Hepatocyte (in vitro differentiated cells): Measurements from ENCODE around the gene SLC7A10. TPM values are rescaled to one million over a fixed set of nuclear protein-coding genes. Genes with fewer than 3 reads are reported as not detected.

Source experiments
- DNase-seq: peaks from one replicate; pipeline ENCODE4 v3.0.0-alpha.2; 2016; ENCODE audit warnings: low spot score
- H2AFZ ChIP-seq: fragments of 200-600 bp; sonication (generic); 2 replicates; pipeline ENCODE4 v1.6.0; 2016; ENCODE audit warnings: antibody characterized with exemption, mild to moderate bottlenecking
- H3K27ac ChIP-seq: fragments of 200-600 bp; sonication (generic); 2 replicates; pipeline ENCODE4 v1.5.1; 2016; ENCODE audit warnings: mild to moderate bottlenecking
- H3K27me3 ChIP-seq: fragments of 200-600 bp; sonication (generic); 2 replicates; pipeline ENCODE4 v1.6.1; 2016
- H3K36me3 ChIP-seq: fragments of 200-600 bp; sonication (generic); replicated peaks from 2 replicates; pipeline ENCODE4 v1.5.1; 2016; ENCODE audit warnings: low read depth; ENCODE audit not compliant: insufficient read depth
- H3K4me1 ChIP-seq: fragments of 200-600 bp; sonication (generic); 2 replicates; pipeline ENCODE4 v1.5.1; 2016; ENCODE audit warnings: mild to moderate bottlenecking, moderate library complexity; ENCODE audit not compliant: insufficient read depth
- H3K4me2 ChIP-seq: fragments of 200-600 bp; sonication (generic); 2 replicates; pipeline ENCODE4 v1.6.0; 2016
- H3K4me3 ChIP-seq: fragments of 200-600 bp; sonication (generic); 2 replicates; pipeline ENCODE4 v1.5.1; 2016; ENCODE audit warnings: mild to moderate bottlenecking
- H3K79me2 ChIP-seq: fragments of 200-600 bp; sonication (generic); 2 replicates; pipeline ENCODE4 v1.6.0; 2017; ENCODE audit warnings: mild to moderate bottlenecking
- H3K9me2 ChIP-seq: fragments of 200-600 bp; sonication (generic); replicated peaks from 2 replicates; pipeline ENCODE4 v1.6.0; 2017; ENCODE audit warnings: mild to moderate bottlenecking; ENCODE audit not compliant: insufficient read depth
- H3K9me3 ChIP-seq: fragments of 200-600 bp; sonication (generic); 2 replicates; pipeline ENCODE4 v1.5.1; 2016; ENCODE audit warnings: low read depth, mild to moderate bottlenecking
- H4K20me1 ChIP-seq: fragments of 200-600 bp; sonication (generic); 2 replicates; pipeline ENCODE4 v1.6.0; 2016; ENCODE audit warnings: mild to moderate bottlenecking; ENCODE audit not compliant: insufficient read depth, poor library complexity, severe bottlenecking
- CTCF ChIP-seq: fragments of 200-600 bp; sonication (generic); IDR thresholded peaks from 2 replicates; pipeline ENCODE4 v1.5.1; 2016; ENCODE audit warnings: antibody characterized with exemption, mild to moderate bottlenecking; ENCODE audit not compliant: poor library complexity
- EZH2 ChIP-seq: fragments of 200-600 bp; sonication (generic); IDR thresholded peaks from 2 replicates; pipeline ENCODE4 v1.6.1; 2016; ENCODE audit warnings: antibody characterized with exemption, mild to moderate bottlenecking, borderline replicate concordance
- EZH2phosphoT487 ChIP-seq: fragments of 200-600 bp; sonication (generic); IDR thresholded peaks from one replicate; pipeline ENCODE4 v1.6.1; 2018; ENCODE audit warnings: antibody characterized with exemption, mild to moderate bottlenecking, low read depth, moderate library complexity; ENCODE audit not compliant: unreplicated experiment, severe bottlenecking
- WGBS: methylation state at CpG from one replicate; pipeline ENCODE4 v1.1.6; 2016; ENCODE audit warnings: low lambda C conversion rate; ENCODE audit errors: missing lambda C conversion rate; 5-methylcytosine and 5-hydroxymethylcytosine counted together
- polyA plus RNA-seq: library from polyadenylated mRNA; unstranded; fragments of >200 nt; fragmentation: Nextera tagmentation; extraction: Ambion mirVana; gene quantifications from 2 replicates; pipeline ENCODE4 v1.2.1, GENCODE V29; 2016
- total RNA-seq: library from RNA; depleted of rRNA; stranded (reverse); fragments of >200 nt; gene quantifications from 2 replicates; pipeline ENCODE4 v1.2.3, GENCODE V29; 2014

The SLC7A10 gene
- total and polyA plus RNA-seq, 2 experiments from 2014 or later: 5.5 to 7.3 TPM

- Histone ChIP-seq H3K4me3 (no peak overlapping the region), H3K9me2 (no peaks in the 10 kb centered on the region), H3K79me2 (no peaks in the 10 kb centered on the region), H3K9me3 (peaks cover 4% of the 10 kb centered on the region), H2AFZ (no peak overlapping the region), H4K20me1 (no peaks in the 10 kb centered on the region), H3K4me1 (peaks cover 1% of the 10 kb centered on the region), H3K36me3 (no peaks in the 10 kb centered on the region), H3K27ac (no peak overlapping the region), H3K27me3 (peaks cover 9% of the 10 kb centered on the region), H3K4me2 (no peak overlapping the region)
- DNase-seq: no peak
- WGBS: 74% methylated on average over 5 of the region's 5 CpGs
- TF ChIP-seq EZH2 (no peak), EZH2phosphoT487 (no peak), CTCF (no peak)
These were observed 5.9 kb upstream of the SLC7A10 start for GRCh38 chr19:33231511-33231910.

- H2AFZ ChIP-seq: no peak overlapping the region
- no peaks in the 10 kb centered on the region for H3K36me3 ChIP-seq
- no peak overlapping the region for H3K4me3 ChIP-seq
- H3K9me2 ChIP-seq: no peaks in the 10 kb centered on the region
- H4K20me1 ChIP-seq: no peaks in the 10 kb centered on the region
- peaks cover 4% of the 10 kb centered on the region for H3K9me3 ChIP-seq
- no peak overlapping the region for H3K27ac ChIP-seq
- H3K79me2 ChIP-seq: no peaks in the 10 kb centered on the region
- H3K27me3 ChIP-seq: peaks cover 25% of the 10 kb centered on the region
- TF ChIP-seq EZH2 (no peak), CTCF (no peak)
- 83% methylated on average over 5 of the region's 5 CpGs for WGBS
- H3K4me1 ChIP-seq: peaks cover 9% of the 10 kb centered on the region
- no peak for DNase-seq
- H3K4me2 ChIP-seq: no peak overlapping the region
These were observed 4.3 kb upstream of the SLC7A10 start for GRCh38 chr19:33229962-33230361.

GRCh38 chr19:33227870-33228599 lies 2.4 kb upstream of the SLC7A10 start:
- Histone ChIP-seq H3K4me1 (peaks cover 9% of the 10 kb centered on the region), H3K27me3 (peaks cover 34% of the 10 kb centered on the region), H3K4me3 (no peak overlapping the region), H4K20me1 (no peaks in the 10 kb centered on the region), H3K9me2 (no peaks in the 10 kb centered on the region), H3K4me2 (no peak overlapping the region), H3K79me2 (no peaks in the 10 kb centered on the region), H3K27ac (no peak overlapping the region), H3K36me3 (no peaks in the 10 kb centered on the region), H3K9me3 (peaks cover 4% of the 10 kb centered on the region), H2AFZ (no peak overlapping the region)
- TF ChIP-seq EZH2phosphoT487: no peak
- no peak for TF ChIP-seq EZH2
- TF ChIP-seq CTCF: no peak
- WGBS: 89% methylated on average over 1 of the region's 1 CpG
- no peak for DNase-seq
